IPS-18c (cell line): ENCODE results near the gene CXCL17.
A peak's percentile ranks its signal among the peaks of the same experiment; 100 is the strongest.

ENCODE experiments used
- H3K4me3 ChIP-seq: 2 replicates; pipeline ENCODE4 v1.7.0; 2013; ENCODE audit warnings: low read depth, mild to moderate bottlenecking, low read length, moderate library complexity; ENCODE audit not compliant: insufficient read depth
- H3K9me3 ChIP-seq: one replicate; pipeline ENCODE4 v1.6.1; 2013; ENCODE audit warnings: mild to moderate bottlenecking, low read length, moderate library complexity; ENCODE audit not compliant: control insufficient read depth, insufficient read depth

CXCL17 gene

GRCh38 chr19:42419309-42419708 lies 23.4 kb downstream of the CXCL17 start:
- Histone ChIP-seq H3K4me3 (no peak overlapping the region), H3K9me3 (peaks cover 3% of the 10 kb centered on the region)

DNA sequence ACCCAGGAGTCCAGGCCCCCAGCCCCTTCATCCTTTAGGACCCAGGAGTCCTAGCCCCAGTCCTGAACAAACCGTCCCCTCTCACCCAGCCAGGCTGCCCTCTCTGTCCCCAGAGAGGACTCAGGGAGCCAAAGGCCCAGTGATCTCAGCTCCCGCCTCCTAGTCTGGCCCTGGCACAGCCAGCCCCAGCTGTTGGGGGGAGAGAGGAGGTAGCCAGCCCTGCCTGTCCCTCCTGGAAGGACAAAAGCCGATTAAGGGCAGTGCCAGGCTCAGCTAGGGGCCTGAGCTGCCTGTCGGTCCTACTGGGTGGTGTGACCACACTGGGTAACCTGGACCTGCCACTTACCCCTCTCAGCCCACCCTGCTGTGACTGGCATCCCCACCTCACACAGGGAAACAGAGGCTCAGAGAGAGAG lies 30.1 kb downstream of the CXCL17 start:
- Histone ChIP-seq H3K4me3 (no peak overlapping the region), H3K9me3 (no peaks in the 10 kb centered on the region)

GRCh38 chr19:42412227-42412626 lies 30.5 kb downstream of the CXCL17 start:
- Histone ChIP-seq H3K4me3 (no peak overlapping the region), H3K9me3 (no peaks in the 10 kb centered on the region)

GRCh38 chr19:42411581-42412178 lies 31.1 kb downstream of the CXCL17 start:
- Histone ChIP-seq H3K4me3 (no peak overlapping the region), H3K9me3 (no peaks in the 10 kb centered on the region)

DNA sequence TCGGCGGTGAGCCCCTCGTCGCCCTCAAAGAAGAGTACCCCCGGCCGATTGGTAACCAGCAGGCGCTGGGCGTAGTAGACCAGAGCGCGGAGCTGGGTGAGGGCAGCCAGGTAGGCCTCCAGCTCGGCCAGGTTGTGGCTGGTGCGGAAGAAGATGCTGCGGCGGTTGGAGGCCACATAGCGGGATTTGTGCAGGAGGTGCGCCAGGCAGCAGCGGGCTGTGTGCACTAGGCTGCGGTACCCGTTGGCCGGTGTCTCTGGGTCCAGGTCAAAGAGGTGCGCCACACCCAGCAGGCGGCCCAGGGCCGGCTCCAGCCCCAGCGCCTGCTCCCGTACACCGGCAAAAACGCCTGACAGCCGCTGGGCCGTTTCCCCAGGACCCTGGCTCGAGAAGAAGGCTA lies 32.4 kb downstream of the CXCL17 start:
- no peak overlapping the region for H3K4me3 ChIP-seq
- H3K9me3 ChIP-seq, result no peaks in the 10 kb centered on the region

DNA sequence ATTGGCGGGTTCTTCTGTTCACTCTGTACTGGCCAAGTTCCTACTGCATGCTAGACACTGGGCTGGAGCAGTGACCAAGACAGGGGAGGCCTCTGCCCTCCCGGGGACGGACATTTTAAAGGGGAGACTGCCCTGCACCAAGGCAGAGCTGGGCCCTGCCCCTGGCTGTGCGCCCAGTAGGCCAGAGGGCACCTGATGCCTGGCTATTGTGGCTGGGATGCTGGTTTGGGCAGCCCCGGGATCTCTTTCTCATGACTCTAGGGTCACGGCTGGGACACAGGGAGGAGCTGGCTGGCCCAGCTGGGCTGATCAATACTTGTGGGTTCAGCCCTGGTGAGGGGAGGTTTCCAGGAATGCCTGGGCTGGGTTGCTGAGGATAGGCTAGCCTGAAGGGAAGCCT lies 33.3 kb downstream of the CXCL17 start:
- H3K9me3 ChIP-seq, result no peaks in the 10 kb centered on the region
- no peak overlapping the region for H3K4me3 ChIP-seq

DNA sequence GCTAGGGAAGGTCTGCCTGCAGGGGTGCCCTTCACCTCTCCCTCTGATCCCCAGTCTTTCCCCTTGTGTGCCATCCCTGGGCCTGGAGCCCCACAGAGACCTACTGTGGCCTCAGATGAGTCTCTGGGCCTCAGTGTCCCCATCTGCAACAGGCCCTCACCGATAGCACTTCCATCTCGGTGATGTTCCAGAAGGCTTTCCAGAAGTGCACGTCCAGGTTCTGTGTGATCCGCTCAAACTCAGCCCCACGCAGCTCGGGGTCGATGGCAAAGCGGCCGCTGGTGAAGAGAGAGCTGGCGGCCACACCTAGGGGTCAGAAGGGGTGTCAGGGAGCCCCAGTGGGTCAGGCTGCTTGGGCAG lies 35.0 kb downstream of the CXCL17 start:
- no peak overlapping the region for H3K4me3 ChIP-seq

DNA sequence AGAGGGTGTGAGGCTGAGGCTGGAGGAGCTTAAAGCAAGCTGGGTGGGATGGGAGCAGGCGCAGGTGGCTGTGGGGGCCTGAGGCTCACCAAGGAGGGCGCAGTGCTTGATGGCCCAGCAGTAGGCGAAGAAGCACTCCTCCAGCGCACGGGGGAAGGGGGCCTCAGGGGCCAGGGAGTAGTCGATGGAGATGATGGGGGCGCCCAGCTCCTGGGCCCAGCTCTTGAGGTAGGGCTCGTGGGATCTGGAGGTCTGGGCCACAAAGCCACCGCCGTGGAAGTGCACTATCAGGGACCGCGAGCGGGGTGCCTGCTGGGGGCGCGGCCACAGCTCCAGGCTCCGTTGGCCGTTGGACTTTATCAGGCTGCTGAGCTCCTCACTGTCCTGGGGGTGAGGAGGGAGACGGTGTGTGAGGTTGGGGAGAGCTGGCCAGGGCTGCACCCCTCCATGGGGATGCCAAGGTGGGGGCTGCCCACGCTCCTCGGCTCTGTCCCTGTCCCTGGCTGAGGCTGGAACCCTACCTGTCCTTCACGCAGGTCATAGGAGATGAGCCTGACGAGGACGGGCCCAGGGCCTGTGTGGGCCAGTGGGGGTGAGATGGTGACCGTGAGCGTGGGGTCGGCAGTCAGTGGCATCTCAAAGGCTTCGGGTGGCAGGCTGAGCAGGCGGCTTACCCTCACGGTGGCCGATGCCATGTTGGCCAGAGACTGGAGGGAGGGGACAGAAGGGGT lies 35.5 kb downstream of the CXCL17 start:
- no peak overlapping the region for H3K4me3 ChIP-seq
- no peaks in the 10 kb centered on the region for H3K9me3 ChIP-seq

More for the DNA sequence above, 35.0 kb downstream of the CXCL17 start:
- no peaks in the 10 kb centered on the region for H3K9me3 ChIP-seq

DNA sequence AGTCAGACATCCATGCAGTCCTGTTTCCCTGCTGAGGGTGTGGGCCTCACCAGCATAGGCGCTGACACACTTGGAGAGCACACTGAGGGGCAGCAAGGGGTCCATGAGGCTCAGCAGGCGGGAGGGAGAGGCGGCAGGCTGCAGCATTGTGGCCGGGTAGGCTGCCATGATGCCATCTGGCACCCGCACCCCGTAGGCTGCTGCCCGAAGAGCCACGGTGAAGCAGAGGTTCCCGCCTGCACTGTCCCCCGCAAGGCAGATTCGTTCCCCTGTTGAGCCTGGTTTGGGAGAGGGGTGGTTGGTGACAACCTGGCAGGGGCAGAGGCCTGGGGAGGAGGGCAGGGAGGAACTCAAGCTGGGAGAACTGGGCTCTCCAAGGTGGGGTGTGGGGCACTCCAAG lies 36.6 kb downstream of the CXCL17 start:
- no peaks in the 10 kb centered on the region for H3K9me3 ChIP-seq
- no peak overlapping the region for H3K4me3 ChIP-seq

GRCh38 chr19:42403586-42403985 lies 39.2 kb downstream of the CXCL17 start:
- no peak overlapping the region for H3K4me3 ChIP-seq
- H3K9me3 ChIP-seq, result no peaks in the 10 kb centered on the region

GRCh38 chr19:42402376-42403116 lies 40.2 kb downstream of the CXCL17 start:
- Histone ChIP-seq H3K9me3 (no peaks in the 10 kb centered on the region), H3K4me3 (peak overlapping the region; percentile 81)

- no peaks in the 10 kb centered on the region for H3K9me3 ChIP-seq
- H3K4me3 ChIP-seq, result peak overlapping the region; percentile 81
Observed at GRCh38 chr19:42401365-42402303, 41.1 kb downstream of the CXCL17 start.

- H3K9me3 ChIP-seq, result no peaks in the 10 kb centered on the region
- H3K4me3 ChIP-seq, result no peak overlapping the region
Observed at GRCh38 chr19:42400404-42400803, 42.3 kb downstream of the CXCL17 start.

GRCh38 chr19:42397263-42398166 lies 45.2 kb downstream of the CXCL17 start:
- H3K4me3 ChIP-seq, result peak overlapping the region; percentile 78
- H3K9me3 ChIP-seq, result no peaks in the 10 kb centered on the region

- Histone ChIP-seq H3K4me3 (peak overlapping the region; percentile 78), H3K9me3 (no peaks in the 10 kb centered on the region)
Observed at GRCh38 chr19:42396381-42397262, 46.1 kb downstream of the CXCL17 start.

GRCh38 chr19:42394751-42395150 lies 48.0 kb downstream of the CXCL17 start:
- H3K9me3 ChIP-seq, result no peaks in the 10 kb centered on the region
- H3K4me3 ChIP-seq, result no peak overlapping the region
